GM12878 (cell line): Measurements from ENCODE around the gene NRN1L. TPM values are rescaled to one million over a fixed set of nuclear protein-coding genes. Genes with fewer than 3 reads are reported as not detected.

ENCODE experiments used
- ATF2 ChIP-seq: IDR thresholded peaks from 2 replicates; pipeline ENCODE4 v1.6.1; 2012; ENCODE audit warnings: low read length, inconsistent platforms
- ATF7 ChIP-seq: fragments of 450-650 bp; IDR thresholded peaks from 2 replicates; pipeline ENCODE4 v1.6.1; 2016; ENCODE audit warnings: low read depth, mild to moderate bottlenecking
- BACH1 ChIP-seq: fragments of 450-650 bp; IDR thresholded peaks from 2 replicates; pipeline ENCODE4 v1.6.1; 2017; ENCODE audit warnings: mild to moderate bottlenecking, borderline replicate concordance
- ELK1 ChIP-seq: IDR thresholded peaks from 2 replicates; pipeline ENCODE4 v1.6.1; 2012; ENCODE audit warnings: low read depth, low read length, improper control_type of control experiment
- HDAC2 ChIP-seq: fragments of 200-600 bp; sonication (generic); IDR thresholded peaks from 2 replicates; pipeline ENCODE4 v1.6.1; 2017
- KAT2A ChIP-seq: conservative IDR thresholded peaks from 2 replicates; pipeline ENCODE4 v1.6.1; 2011; ENCODE audit warnings: low read depth, low read length; ENCODE audit not compliant: control insufficient read depth
- MEF2A ChIP-seq: IDR thresholded peaks from 2 replicates; pipeline ENCODE4 v1.6.1; 2011; ENCODE audit warnings: low read depth, mild to moderate bottlenecking, low read length, moderate library complexity; ENCODE audit not compliant: insufficient read depth
- MEF2B ChIP-seq: fragments of 450-650 bp; IDR thresholded peaks from 2 replicates; pipeline ENCODE4 v1.6.1; 2018; ENCODE audit warnings: mild to moderate bottlenecking, moderate library complexity; ENCODE audit not compliant: partially characterized antibody, poor library complexity, severe bottlenecking
- MYB ChIP-seq: fragments of 150-350 bp; IDR thresholded peaks from 2 replicates; pipeline ENCODE4 v1.6.1; 2014; ENCODE audit warnings: mild to moderate bottlenecking, low read depth, low read length, borderline replicate concordance
- NFYB ChIP-seq: IDR thresholded peaks from 2 replicates; pipeline ENCODE4 v1.6.1; 2011; ENCODE audit warnings: low read depth, mild to moderate bottlenecking, low read length, improper control_type of control experiment, moderate library complexity; ENCODE audit not compliant: insufficient read depth
- RB1 ChIP-seq: fragments of 450-650 bp; formaldehyde crosslinking; IDR thresholded peaks from 2 replicates; pipeline ENCODE4 v1.6.1; 2017; ENCODE audit warnings: mild to moderate bottlenecking, borderline replicate concordance
- RCOR1 ChIP-seq: conservative IDR thresholded peaks from 2 replicates; pipeline ENCODE4 v1.6.1; 2012; ENCODE audit warnings: low read depth, low read length, improper control_type of control experiment
- TAF1 ChIP-seq: IDR thresholded peaks from 2 replicates; pipeline ENCODE4 v1.6.1; 2011; ENCODE audit warnings: mild to moderate bottlenecking, low read depth, low read length, borderline replicate concordance
- TCF3 ChIP-seq: IDR thresholded peaks from 2 replicates; pipeline ENCODE4 v1.6.1; 2012; ENCODE audit warnings: low read depth, mild to moderate bottlenecking, low read length, borderline replicate concordance; ENCODE audit not compliant: insufficient read depth
- USF2 ChIP-seq: IDR thresholded peaks from 2 replicates; pipeline ENCODE4 v1.6.1; 2011; ENCODE audit warnings: low read depth, low read length, improper control_type of control experiment, borderline replicate concordance
- ZBTB40 ChIP-seq: fragments of 450-650 bp; IDR thresholded peaks from 2 replicates; pipeline ENCODE4 v1.6.1; 2016; ENCODE audit warnings: mild to moderate bottlenecking, moderate library complexity, borderline replicate concordance
- ZNF592 ChIP-seq: fragments of 450-650 bp; IDR thresholded peaks from 2 replicates; pipeline ENCODE4 v1.6.1; 2017; ENCODE audit warnings: mild to moderate bottlenecking, moderate library complexity
- polyA plus RNA-seq, 11 experiments: library from polyadenylated mRNA; depleted of rRNA in 4 of 11; unstranded in 6 of 11; stranded (reverse) in 5 of 11; fragments of >200 nt; fragmentation: Nextera tagmentation in 4 of 11; fragmentation: Illumina TruSeq in 1 of 11; extraction: Ambion mirVana in 4 of 11; extraction: Trizol in 1 of 11; gene quantifications; 1 replicate in 1 of 11; 2 replicates in 10 of 11; pipeline versions ENCODE4 v1.2.1 to v1.2.3, GENCODE V29; 2011 to 2016; ENCODE audit warnings: inconsistent platforms in 2 of 11, missing spikeins in 2 of 11, low read depth in 1 of 11
- total RNA-seq, 4 experiments: library from RNA; depleted of rRNA in 3 of 4; stranded (reverse); fragments of >200 nt in 3 of 4; fragmentation: Illumina TruSeq in 1 of 4; extraction: Trizol in 1 of 4; gene quantifications; 2 replicates each; pipeline versions ENCODE4 v1.2.1 to v1.2.3, GENCODE V29; 2013 to 2021

The NRN1L gene
- total and polyA plus RNA-seq, 10 of the 15 experiments (the other 5 are each of a cell fraction or from before 2014, with no cell fraction given) = 0.11 to 0.99 (median 0.28) TPM; not detected in 3

- no peak for TF ChIP-seq KAT2A
- no peak for TF ChIP-seq TAF1
- no peak for TF ChIP-seq MYB
- TF ChIP-seq MEF2B = no peak
- no peak for TF ChIP-seq ZNF592
- TF ChIP-seq USF2 = no peak
- no peak for TF ChIP-seq MEF2A
- no peak for TF ChIP-seq ELK1
- TF ChIP-seq RB1 = no peak
- no peak for TF ChIP-seq TCF3
- no peak for TF ChIP-seq NFYB
- 0 out of 2 replicates have a peak, but pooled peaks have one; percentile 16 for TF ChIP-seq BACH1
- no peak for TF ChIP-seq RCOR1
- no peak for TF ChIP-seq ATF2
- TF ChIP-seq HDAC2 = no peak
- no peak for TF ChIP-seq ZBTB40
- no peak for TF ChIP-seq ATF7
Observed at GRCh38 chr16:67842509-67843342, 42.0 kb upstream of the NRN1L start (continued).
